RWPE2 (cell line): ENCODE data around the gene CNKSR3.

Experiments
- ATAC-seq: fragments of 200-7000 bp; cut with Tn5 transposase; 3 replicates; pipeline ENCODE4 v1.9.1; 2021; ENCODE audit warnings: low read depth
- DNase-seq: peaks from one replicate; pipeline ENCODE4 v3.0.0-alpha.2; 2020; ENCODE audit warnings: low spot score
- H3K27ac ChIP-seq: fragments of 450-650 bp; 2 replicates; pipeline ENCODE4 v1.5.1; 2017; ENCODE audit warnings: mild to moderate bottlenecking; ENCODE audit not compliant: poor library complexity, severe bottlenecking
- H3K27me3 ChIP-seq: fragments of 250-450 bp; sonication (Bioruptor Pico); 2 replicates; pipeline ENCODE4 v1.5.1; 2021; ENCODE audit warnings: mild to moderate bottlenecking, moderate library complexity; ENCODE audit not compliant: insufficient read depth, poor library complexity, severe bottlenecking
- H3K36me3 ChIP-seq: fragments of 250-450 bp; sonication (Bioruptor Pico); 2 replicates; pipeline ENCODE4 v1.5.1; 2020; ENCODE audit warnings: low read depth, mild to moderate bottlenecking, moderate library complexity
- H3K4me1 ChIP-seq: fragments of 250-450 bp; sonication (Bioruptor Pico); 2 replicates; pipeline ENCODE4 v1.5.1; 2021; ENCODE audit warnings: mild to moderate bottlenecking, moderate library complexity; ENCODE audit not compliant: insufficient read depth, poor library complexity, severe bottlenecking
- H3K4me3 ChIP-seq: fragments of 250-450 bp; sonication (Bioruptor Pico); 2 replicates; pipeline ENCODE4 v1.5.1; 2021; ENCODE audit warnings: mild to moderate bottlenecking, moderate library complexity; ENCODE audit not compliant: severe bottlenecking
- H3K9me3 ChIP-seq: fragments of 250-450 bp; sonication (Bioruptor Pico); 2 replicates; pipeline ENCODE4 v1.5.1; 2021; ENCODE audit warnings: mild to moderate bottlenecking, moderate library complexity; ENCODE audit not compliant: severe bottlenecking
- TF ChIP-seq, protein P1 (sequence below): fragments of 450-650 bp; IDR thresholded peaks from one replicate; pipeline ENCODE4 v1.5.1; 2017; ENCODE audit warnings: mild to moderate bottlenecking, moderate library complexity; ENCODE audit not compliant: poor library complexity, severe bottlenecking

The CNKSR3 gene

DNA sequence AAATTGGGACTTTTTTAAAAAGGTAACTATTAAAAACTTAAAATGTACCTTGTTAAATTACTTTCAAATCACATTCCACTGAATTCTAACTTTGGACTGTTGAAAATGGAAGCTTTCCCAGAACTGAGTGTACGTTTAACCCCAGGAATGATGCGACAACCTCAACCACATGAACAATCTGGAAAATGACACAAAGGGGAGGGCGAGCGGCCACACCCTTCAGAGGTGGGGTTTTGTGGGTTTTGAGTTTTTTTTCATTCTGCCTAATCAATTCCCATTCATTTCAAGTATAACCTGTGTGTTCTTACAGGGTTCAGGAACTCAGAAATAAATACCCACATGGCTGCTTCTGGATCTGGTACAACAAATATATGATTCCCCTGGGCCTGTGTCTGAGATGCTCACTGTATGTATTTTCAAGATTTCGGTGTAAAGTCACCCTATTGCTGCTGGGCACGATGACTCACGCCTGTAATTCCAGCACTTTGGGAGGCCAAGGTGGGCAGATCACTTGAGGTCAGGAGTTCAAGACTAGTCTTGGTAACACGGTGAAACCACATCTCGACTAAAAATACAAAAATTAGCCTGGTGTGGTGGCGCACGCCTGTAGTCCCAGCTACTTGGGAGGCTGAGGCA, 21.6 kb downstream of the CNKSR3 start:
- H3K27ac ChIP-seq: no peak overlapping the region
- H3K4me1 ChIP-seq: no peaks in the 10 kb centered on the region
- TF ChIP-seq, protein P1, sequence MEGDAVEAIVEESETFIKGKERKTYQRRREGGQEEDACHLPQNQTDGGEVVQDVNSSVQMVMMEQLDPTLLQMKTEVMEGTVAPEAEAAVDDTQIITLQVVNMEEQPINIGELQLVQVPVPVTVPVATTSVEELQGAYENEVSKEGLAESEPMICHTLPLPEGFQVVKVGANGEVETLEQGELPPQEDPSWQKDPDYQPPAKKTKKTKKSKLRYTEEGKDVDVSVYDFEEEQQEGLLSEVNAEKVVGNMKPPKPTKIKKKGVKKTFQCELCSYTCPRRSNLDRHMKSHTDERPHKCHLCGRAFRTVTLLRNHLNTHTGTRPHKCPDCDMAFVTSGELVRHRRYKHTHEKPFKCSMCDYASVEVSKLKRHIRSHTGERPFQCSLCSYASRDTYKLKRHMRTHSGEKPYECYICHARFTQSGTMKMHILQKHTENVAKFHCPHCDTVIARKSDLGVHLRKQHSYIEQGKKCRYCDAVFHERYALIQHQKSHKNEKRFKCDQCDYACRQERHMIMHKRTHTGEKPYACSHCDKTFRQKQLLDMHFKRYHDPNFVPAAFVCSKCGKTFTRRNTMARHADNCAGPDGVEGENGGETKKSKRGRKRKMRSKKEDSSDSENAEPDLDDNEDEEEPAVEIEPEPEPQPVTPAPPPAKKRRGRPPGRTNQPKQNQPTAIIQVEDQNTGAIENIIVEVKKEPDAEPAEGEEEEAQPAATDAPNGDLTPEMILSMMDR: no peak
- no peak overlapping the region for H3K4me3 ChIP-seq
- no peak for ATAC-seq
- H3K27me3 ChIP-seq: no peaks in the 10 kb centered on the region
- DNase-seq: no peak
- no peaks in the 10 kb centered on the region for H3K36me3 ChIP-seq
- no peaks in the 10 kb centered on the region for H3K9me3 ChIP-seq

DNA sequence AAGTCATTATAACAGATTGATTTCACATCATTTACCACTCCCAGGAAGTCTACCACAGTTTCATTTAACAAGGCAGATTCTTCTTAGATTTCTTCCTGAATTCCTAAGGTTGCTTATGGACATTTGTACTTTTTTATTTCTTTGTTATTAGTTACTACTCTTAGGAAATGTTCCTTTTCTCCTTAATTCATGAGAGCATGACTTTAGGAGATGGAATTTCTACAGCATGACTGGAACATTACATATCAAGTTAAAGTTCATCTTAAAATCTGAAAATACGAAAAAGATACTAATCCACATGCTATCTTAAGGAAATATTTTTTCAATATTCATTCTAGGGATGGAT, 22.3 kb downstream of the CNKSR3 start:
- DNase-seq: no peak
- TF ChIP-seq, protein P1: no peak
- no peaks in the 10 kb centered on the region for H3K4me1 ChIP-seq
- ATAC-seq: no peak
- H3K27me3 ChIP-seq: no peaks in the 10 kb centered on the region
- H3K4me3 ChIP-seq: no peak overlapping the region
- H3K9me3 ChIP-seq: no peaks in the 10 kb centered on the region
- H3K27ac ChIP-seq: no peak overlapping the region
- H3K36me3 ChIP-seq: no peaks in the 10 kb centered on the region

DNA sequence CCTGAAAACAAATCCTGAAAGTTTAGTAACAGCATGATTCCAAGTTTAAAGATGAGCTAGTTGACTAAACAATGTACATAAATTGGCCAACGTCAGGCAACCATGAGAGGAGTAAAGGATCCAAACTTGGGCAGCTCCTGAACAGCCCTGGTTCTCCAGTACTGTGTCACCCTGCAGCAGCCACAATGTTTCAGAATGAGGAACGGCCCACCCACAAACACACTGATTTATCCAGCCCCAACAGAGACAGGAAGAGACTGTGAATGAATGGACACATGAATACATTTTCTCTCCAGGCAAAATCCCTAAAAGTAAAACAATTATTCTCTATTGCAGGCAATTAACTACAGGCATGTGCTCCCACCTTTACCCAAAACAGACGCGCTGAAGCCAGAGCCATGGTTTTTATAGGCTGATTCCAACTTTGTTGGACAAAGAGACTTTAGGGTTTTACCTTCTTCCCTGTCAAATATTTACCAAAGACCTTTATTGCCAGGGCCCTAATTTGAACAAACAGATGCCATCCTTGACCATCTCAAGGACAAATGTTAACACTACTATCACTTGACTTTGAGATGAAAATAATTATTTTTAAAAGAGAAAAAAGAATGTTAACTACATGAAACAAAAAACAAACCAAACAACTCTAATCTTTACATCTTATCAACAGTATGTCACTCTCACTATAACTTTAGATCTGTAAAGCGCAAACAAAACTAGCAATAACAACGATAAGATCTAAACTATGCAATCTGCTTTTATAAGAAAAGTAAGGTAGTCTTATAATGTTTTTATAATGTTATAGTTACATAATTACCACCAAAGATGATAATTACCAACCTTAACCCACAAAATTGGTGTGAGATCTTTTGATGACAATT, 22.9 kb downstream of the CNKSR3 start:
- H3K4me1 ChIP-seq: no peaks in the 10 kb centered on the region
- ATAC-seq: no peak
- no peak overlapping the region for H3K27ac ChIP-seq
- no peak overlapping the region for H3K4me3 ChIP-seq
- H3K36me3 ChIP-seq: no peaks in the 10 kb centered on the region
- H3K9me3 ChIP-seq: no peaks in the 10 kb centered on the region
- TF ChIP-seq, protein P1: no peak
- H3K27me3 ChIP-seq: no peaks in the 10 kb centered on the region
- no peak for DNase-seq

DNA sequence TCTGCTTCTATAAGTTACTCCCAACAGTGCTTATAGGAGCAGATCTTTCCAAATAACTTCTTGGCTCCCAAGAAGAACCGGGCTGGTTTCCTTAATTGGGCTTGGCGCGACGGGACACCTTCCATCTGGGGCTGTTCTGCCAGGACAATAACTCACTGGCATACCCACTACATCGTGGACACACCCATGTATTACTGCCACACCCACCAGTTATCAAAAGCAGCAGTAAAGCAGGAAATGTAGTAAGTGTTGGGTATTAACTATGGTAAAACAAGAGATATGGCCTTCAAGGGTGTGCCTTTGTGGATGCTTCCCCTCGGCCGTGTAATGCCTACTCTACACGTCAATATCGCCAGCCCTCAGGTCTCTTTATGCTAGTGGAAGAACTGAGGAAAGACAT, 24.7 kb downstream of the CNKSR3 start:
- H3K27me3 ChIP-seq: no peaks in the 10 kb centered on the region
- H3K36me3 ChIP-seq: no peaks in the 10 kb centered on the region
- H3K27ac ChIP-seq: no peak overlapping the region
- ATAC-seq (no peak), DNase-seq (no peak)
- no peaks in the 10 kb centered on the region for H3K9me3 ChIP-seq
- no peak overlapping the region for H3K4me3 ChIP-seq
- H3K4me1 ChIP-seq: no peaks in the 10 kb centered on the region
- TF ChIP-seq, protein P1: no peak

DNA sequence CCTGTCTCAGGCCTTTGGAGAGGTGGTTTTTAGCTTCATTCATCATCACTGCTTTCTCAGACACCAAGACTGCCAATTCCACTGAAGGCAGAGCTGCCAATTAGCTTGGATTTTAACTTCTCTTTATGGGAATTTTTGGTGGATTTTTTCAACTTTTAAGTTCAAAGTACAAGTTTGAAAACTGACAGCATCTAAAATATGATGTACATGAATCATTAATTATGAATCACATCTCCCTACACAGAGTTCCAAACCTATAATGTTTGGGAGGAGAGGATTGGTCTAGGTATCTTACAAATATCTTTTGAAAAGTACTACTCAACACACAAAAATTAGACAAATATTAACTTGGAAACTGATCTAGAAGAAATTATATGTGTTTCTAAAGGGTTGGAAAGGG, 25.5 kb downstream of the CNKSR3 start:
- Histone ChIP-seq H3K27me3 (no peaks in the 10 kb centered on the region), H3K9me3 (no peaks in the 10 kb centered on the region), H3K36me3 (no peaks in the 10 kb centered on the region), H3K27ac (no peak overlapping the region), H3K4me1 (no peaks in the 10 kb centered on the region), H3K4me3 (no peak overlapping the region)
- no peak; the same call in 2 of the 3 replicates for ATAC-seq
- no peak for DNase-seq
- TF ChIP-seq, protein P1: no peak
